GM12891 (cell line): ENCODE data around the gene TGIF2.
A peak's percentile ranks its signal among the peaks of the same experiment; 100 is the strongest.

Experiments used
- DNase-seq: peaks from one replicate; pipeline ENCODE4 v3.0.0; 2011; ENCODE audit warnings: low spot score; ENCODE audit not compliant: insufficient read length
- FAIRE-seq: peaks from 2 replicates; lab custom pipeline; 2011; peaks lifted over from hg19 to GRCh38; lab: Jason Lieb, UNC
- PAX5 ChIP-seq: IDR thresholded peaks from 2 replicates; pipeline ENCODE4 v1.6.1; 2011; ENCODE audit warnings: low read length, moderate library complexity, mild to moderate bottlenecking; ENCODE audit not compliant: insufficient read depth, severe bottlenecking
- POLR2A ChIP-seq: IDR thresholded peaks from 2 replicates; pipeline ENCODE4 v1.6.1; 2011; ENCODE audit warnings: low read depth, low read length, control low read depth
- POLR2AphosphoS5 ChIP-seq: IDR thresholded peaks from 2 replicates; pipeline ENCODE4 v1.6.1; 2011; ENCODE audit warnings: low read depth, low read length, control low read depth
- POU2F2 ChIP-seq: IDR thresholded peaks from 2 replicates; pipeline ENCODE4 v1.6.1; 2011; ENCODE audit warnings: low read depth, mild to moderate bottlenecking, control low read depth, low read length, moderate library complexity
- SPI1 ChIP-seq: IDR thresholded peaks from 2 replicates; pipeline ENCODE4 v1.6.1; 2011; ENCODE audit warnings: low read depth, low read length, control low read depth
- TAF1 ChIP-seq: IDR thresholded peaks from 2 replicates; pipeline ENCODE4 v1.6.1; 2011; ENCODE audit warnings: low read depth, low read length, control low read depth

The TGIF2 gene

GRCh38 chr20:36611625-36612024 lies 38.2 kb downstream of the TGIF2 start:
- TF ChIP-seq PAX5, result no peak
- TF ChIP-seq POLR2AphosphoS5, result no peak
- TF ChIP-seq SPI1, result no peak
- TF ChIP-seq POU2F2, result no peak
- no peak for TF ChIP-seq POLR2A
- no peak for TF ChIP-seq TAF1
- no peak for FAIRE-seq
- no peak for DNase-seq

DNA sequence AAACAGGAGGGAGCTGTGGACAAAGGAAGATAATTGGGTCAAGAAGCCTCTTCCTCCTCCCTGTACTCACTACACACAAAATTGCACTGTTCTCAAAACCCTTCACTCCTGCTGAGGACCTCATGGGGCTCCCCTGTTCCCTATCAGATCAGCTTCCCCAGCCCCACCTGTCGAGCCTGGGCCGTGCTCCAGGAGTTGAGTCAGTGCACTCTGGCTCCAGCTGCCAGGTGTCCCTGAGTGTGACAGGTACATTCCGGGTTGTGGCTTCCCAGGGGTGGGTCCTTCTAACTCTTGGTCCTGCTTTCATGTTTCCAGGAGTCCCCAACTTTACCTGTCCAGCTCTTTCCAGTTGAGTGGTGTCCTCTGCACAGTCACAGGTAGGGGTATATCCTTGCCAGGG lies 40.6 kb downstream of the TGIF2 start:
- FAIRE-seq, result no peak
- no peak for DNase-seq
- TF ChIP-seq POLR2AphosphoS5 (no peak), POLR2A (no peak), POU2F2 (no peak), PAX5 (no peak), SPI1 (no peak), TAF1 (no peak)

GRCh38 chr20:36614781-36615557 lies 41.6 kb downstream of the TGIF2 start:
- no peak for FAIRE-seq

GRCh38 chr20:36620917-36621316 lies 47.5 kb downstream of the TGIF2 start:
- FAIRE-seq, result no peak
- no peak for TF ChIP-seq POU2F2
- no peak for DNase-seq

More at GRCh38 chr20:36614781-36615557, 41.6 kb downstream of the TGIF2 start:
- TF ChIP-seq SPI1, result no peak
- TF ChIP-seq POLR2AphosphoS5, result no peak
- no peak for TF ChIP-seq TAF1
- no peak for TF ChIP-seq POU2F2
- no peak for TF ChIP-seq PAX5
- no peak for TF ChIP-seq POLR2A
- DNase-seq, result no peak

DNA sequence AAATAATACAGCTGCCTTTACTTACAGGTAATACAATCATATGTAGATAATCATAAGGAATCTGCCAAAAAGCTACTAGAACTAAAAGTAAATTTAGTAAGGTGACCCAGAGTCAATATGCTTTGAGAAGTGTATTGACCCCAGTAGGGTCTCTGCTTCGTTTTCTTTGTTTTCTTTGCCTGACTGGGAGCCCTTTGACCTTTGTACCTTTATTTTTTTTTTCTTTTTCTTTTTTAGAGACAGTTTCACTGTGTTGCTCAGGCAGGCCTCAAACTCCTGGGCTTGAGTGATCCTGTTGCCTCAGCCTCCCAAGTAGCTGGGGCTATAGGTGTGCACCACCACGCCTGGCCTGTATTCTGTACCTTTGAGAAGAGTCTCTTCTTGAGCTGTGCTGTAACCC lies 50.0 kb downstream of the TGIF2 start:
- DNase-seq (no peak), FAIRE-seq (no peak)
- no peak for TF ChIP-seq POLR2AphosphoS5
- TF ChIP-seq TAF1, result no peak
- no peak for TF ChIP-seq SPI1
- no peak for TF ChIP-seq POU2F2
- no peak for TF ChIP-seq POLR2A
- no peak for TF ChIP-seq PAX5

GRCh38 chr20:36624068-36624943 lies 50.9 kb downstream of the TGIF2 start:
- DNase-seq (no peak), FAIRE-seq (no peak)
- TF ChIP-seq POLR2AphosphoS5, result no peak
- no peak for TF ChIP-seq TAF1
- TF ChIP-seq PAX5, result no peak
- no peak for TF ChIP-seq SPI1
- no peak for TF ChIP-seq POU2F2
- no peak for TF ChIP-seq POLR2A

- FAIRE-seq (no peak), DNase-seq (no peak)
- no peak for TF ChIP-seq POU2F2
- TF ChIP-seq POLR2AphosphoS5, result no peak
- no peak for TF ChIP-seq POLR2A
- no peak for TF ChIP-seq TAF1
- TF ChIP-seq PAX5, result no peak
- no peak for TF ChIP-seq SPI1
These were observed 51.5 kb downstream of the TGIF2 start for GRCh38 chr20:36624944-36625324.

DNA sequence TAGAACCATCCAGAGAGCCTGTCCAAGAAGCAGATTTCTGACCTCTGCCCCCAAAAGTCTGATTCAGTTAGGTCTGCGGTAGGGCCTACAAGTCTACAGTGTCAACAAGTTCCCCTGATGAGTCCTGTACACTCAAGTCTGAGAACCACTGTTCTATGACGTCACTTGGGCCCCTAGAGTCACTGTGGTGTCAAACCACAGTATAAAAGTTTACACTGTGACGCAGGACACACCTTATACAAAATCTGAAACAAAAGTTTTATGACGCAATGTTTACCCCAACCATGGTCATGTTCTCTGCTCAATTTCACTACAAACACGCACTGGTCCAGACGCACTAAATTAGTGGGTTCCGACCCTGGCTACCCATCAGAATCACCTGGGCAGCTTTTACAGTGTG lies 54.7 kb downstream of the TGIF2 start:
- TF ChIP-seq POLR2AphosphoS5, result no peak
- FAIRE-seq (peak; percentile 9), DNase-seq (no peak)

- DNase-seq (peak; percentile 60), FAIRE-seq (peak; percentile 83)
- no peak for TF ChIP-seq PAX5
- TF ChIP-seq POLR2AphosphoS5, result no peak
- TF ChIP-seq TAF1, result peak; percentile 15; the same call in 1 of the 2 replicates
- TF ChIP-seq SPI1, result peak; percentile 14; the same call in 1 of the 2 replicates
- no peak for TF ChIP-seq POLR2A
These were observed 56.6 kb downstream of the TGIF2 start for GRCh38 chr20:36629719-36630681.

- FAIRE-seq (no peak), DNase-seq (no peak)
- no peak for TF ChIP-seq POLR2A
- TF ChIP-seq POLR2AphosphoS5, result no peak
- TF ChIP-seq POU2F2, result no peak
- no peak for TF ChIP-seq TAF1
These were observed 58.2 kb downstream of the TGIF2 start for GRCh38 chr20:36631646-36632045.
